Measurements from ENCODE around the gene TRIM65. TPM values are rescaled to one million over a fixed set of nuclear protein-coding genes. Genes with fewer than 3 reads are reported as not detected.
"Not testable (repeated sequence)": the region's sequence is repeated elsewhere in the genome, so short reads cannot be mapped to it uniquely, and the experiment has no call there.

TRIM65 gene
- total RNA-seq, 6 experiments from 2014 or later, result 10.3 to 12.6 (median 11.0) TPM

DNA sequence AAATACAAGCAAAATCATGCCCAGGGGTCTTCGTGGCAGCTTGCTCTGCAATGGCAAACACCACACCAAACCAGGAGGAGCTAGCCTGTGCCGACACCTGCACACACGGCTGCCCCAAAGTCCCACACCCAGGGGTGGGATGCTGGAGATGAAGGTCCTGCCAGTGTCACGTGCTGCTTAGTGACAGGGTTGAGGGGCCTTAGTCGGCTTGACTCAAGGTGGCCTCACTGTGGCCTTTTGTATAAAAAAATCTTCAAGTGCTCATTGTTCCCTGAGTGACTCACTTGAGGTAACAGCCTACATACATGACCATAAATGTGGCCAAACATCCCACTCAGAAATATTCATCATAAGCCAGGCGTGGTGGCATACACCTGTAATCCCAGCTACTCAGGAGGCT is 7.3 kb downstream of the TRIM65 start:
- H3K4me3 Mint-ChIP-seq, result no peak overlapping the region
- no peak overlapping the region for H3K27ac Mint-ChIP-seq
- TF ChIP-seq, protein P1, sequence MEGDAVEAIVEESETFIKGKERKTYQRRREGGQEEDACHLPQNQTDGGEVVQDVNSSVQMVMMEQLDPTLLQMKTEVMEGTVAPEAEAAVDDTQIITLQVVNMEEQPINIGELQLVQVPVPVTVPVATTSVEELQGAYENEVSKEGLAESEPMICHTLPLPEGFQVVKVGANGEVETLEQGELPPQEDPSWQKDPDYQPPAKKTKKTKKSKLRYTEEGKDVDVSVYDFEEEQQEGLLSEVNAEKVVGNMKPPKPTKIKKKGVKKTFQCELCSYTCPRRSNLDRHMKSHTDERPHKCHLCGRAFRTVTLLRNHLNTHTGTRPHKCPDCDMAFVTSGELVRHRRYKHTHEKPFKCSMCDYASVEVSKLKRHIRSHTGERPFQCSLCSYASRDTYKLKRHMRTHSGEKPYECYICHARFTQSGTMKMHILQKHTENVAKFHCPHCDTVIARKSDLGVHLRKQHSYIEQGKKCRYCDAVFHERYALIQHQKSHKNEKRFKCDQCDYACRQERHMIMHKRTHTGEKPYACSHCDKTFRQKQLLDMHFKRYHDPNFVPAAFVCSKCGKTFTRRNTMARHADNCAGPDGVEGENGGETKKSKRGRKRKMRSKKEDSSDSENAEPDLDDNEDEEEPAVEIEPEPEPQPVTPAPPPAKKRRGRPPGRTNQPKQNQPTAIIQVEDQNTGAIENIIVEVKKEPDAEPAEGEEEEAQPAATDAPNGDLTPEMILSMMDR (IDR thresholded peaks at IDR 0.05), result no peak
- no peaks in the 10 kb centered on the region for H3K9me3 Mint-ChIP-seq
- no peaks in the 10 kb centered on the region for H3K4me1 Mint-ChIP-seq (ENCODE audit: low read depth)
- no peak for DNase-seq
- H3K36me3 Mint-ChIP-seq (ENCODE audit: low read depth), result no peaks in the 10 kb centered on the region
- peaks cover 9% of the 10 kb centered on the region for H3K27me3 Mint-ChIP-seq (ENCODE audit: insufficient read depth)

DNA sequence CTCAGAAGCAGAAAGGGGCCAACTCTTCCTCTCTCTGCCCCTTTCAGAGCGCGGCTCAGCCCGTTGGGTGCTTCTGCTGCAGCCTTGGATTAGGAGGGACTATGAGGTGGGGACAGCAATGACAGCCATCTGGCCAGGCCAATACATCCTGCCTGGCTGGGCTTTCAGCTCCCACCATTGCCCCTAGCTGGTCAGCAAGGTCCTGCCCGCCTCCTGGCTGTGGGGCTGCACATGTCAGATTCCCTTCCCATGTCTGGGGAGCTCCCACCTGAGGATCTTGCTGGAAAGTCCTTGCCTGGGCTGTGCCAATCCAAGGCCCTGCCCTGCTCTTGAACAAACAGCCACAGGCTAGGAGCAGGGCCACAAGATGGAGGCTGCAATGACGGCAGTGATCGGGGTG is 8.3 kb downstream of the TRIM65 start:
- no peak overlapping the region for H3K4me3 Mint-ChIP-seq
- H3K27ac Mint-ChIP-seq, result no peak overlapping the region

DNA sequence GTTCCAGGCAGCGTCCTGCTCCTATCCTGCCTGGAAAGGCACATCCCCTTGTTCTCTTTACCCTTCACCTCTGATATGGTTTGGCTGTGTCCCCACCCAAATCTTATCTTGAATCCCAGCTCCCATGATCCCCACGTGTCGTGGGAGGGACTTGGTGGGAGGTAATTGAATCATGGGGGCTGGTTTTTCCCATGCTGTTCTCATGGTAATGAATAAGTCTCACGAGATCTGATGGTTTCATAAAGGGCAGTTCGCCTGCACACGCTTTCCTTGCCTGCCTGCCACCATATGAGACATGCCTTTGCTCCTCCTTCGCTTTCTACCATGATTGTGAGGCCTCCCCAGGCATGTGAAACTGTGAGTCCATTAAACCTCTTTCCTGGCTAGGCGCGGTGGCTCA is 10.9 kb downstream of the TRIM65 start:
- not testable (repeated sequence) for H3K9me3 Mint-ChIP-seq; H3K36me3 Mint-ChIP-seq (ENCODE audit: low read depth); H3K4me1 Mint-ChIP-seq (ENCODE audit: low read depth); H3K27ac Mint-ChIP-seq; H3K4me3 Mint-ChIP-seq; DNase-seq
- peaks cover 16% of the 10 kb centered on the region for H3K27me3 Mint-ChIP-seq (ENCODE audit: insufficient read depth)

More for the DNA sequence above, 8.3 kb downstream of the TRIM65 start:
- TF ChIP-seq, protein P1 (IDR thresholded peaks at IDR 0.05), result no peak
- H3K9me3 Mint-ChIP-seq, result no peaks in the 10 kb centered on the region
- H3K4me1 Mint-ChIP-seq (ENCODE audit: low read depth), result no peaks in the 10 kb centered on the region
- H3K36me3 Mint-ChIP-seq (ENCODE audit: low read depth), result no peaks in the 10 kb centered on the region
- no peak for DNase-seq
- peaks cover 9% of the 10 kb centered on the region for H3K27me3 Mint-ChIP-seq (ENCODE audit: insufficient read depth)

DNA sequence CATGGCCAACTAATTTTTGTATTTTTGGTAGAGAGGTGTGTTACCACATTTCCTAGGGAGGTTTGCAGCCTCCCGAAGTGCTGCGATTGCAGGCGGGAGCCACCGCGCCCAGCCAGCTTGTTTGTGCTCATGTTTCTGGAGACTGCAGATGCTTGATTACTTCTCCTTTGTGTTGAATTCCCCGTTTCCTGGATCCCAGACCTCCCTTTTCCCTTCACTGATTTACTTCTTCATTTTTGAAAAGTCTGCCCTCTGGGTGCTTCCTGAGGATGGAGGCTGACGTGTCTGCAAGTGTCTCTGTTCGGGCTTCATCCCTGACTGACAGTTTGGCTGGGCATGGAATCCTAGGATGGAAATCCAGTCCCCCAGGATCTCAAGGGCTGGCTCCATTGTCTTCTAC is 11.3 kb downstream of the TRIM65 start:
- peaks cover 16% of the 10 kb centered on the region for H3K27me3 Mint-ChIP-seq (ENCODE audit: insufficient read depth)
- DNase-seq, result no peak

DNA sequence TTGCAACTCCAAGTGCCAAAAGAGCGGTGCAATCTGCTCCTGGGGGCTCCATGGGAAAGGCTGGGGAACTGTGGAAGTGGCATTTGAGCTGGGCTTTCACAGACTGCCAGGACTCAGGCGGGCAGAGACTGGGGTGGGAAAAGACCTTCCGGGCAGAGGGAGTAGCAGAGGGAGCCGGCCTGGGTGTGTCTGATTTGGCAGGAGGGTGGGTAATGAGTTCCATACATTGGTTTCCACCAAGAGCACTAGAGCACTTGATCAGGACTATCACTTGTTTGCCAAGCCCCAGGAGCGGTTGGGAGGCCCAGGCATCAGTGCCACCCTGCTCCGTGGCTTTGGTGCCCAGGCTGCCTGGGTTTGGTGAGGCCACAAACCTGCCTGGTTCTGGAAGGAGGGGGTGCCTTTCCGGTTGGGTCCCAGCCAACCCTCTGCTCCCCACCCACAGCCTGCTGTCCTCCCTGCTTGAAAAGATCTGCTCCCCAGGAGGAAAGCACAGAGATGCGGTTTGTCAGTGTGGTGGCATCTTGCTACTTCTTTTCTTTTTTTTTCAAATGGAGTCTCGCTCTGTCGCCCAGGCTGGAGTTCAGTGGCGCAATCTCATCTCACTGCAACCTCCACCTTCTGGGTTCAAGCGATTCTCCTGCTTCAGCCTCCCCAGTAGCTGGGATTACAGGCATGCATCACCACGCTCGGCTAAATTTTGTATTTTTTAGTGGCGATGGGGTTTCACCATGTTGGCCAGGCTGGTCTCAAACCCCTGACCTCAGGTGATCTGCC is 14.9 kb downstream of the TRIM65 start:
- peaks cover 9% of the 10 kb centered on the region for H3K4me1 Mint-ChIP-seq (ENCODE audit: low read depth)
- H3K9me3 Mint-ChIP-seq, result no peaks in the 10 kb centered on the region
- TF ChIP-seq, protein P1 (IDR thresholded peaks at IDR 0.05), result no peak
- H3K27me3 Mint-ChIP-seq (ENCODE audit: insufficient read depth), result peaks cover 15% of the 10 kb centered on the region
- H3K4me3 Mint-ChIP-seq, result no peak overlapping the region
- DNase-seq, result no peak
- H3K36me3 Mint-ChIP-seq (ENCODE audit: low read depth), result no peaks in the 10 kb centered on the region
- H3K27ac Mint-ChIP-seq, result no peak overlapping the region

More for the DNA sequence above, 11.3 kb downstream of the TRIM65 start:
- Mint-ChIP-seq H3K36me3 (ENCODE audit: low read depth) (no peaks in the 10 kb centered on the region), H3K4me1 (ENCODE audit: low read depth) (no peaks in the 10 kb centered on the region), H3K4me3 (no peak overlapping the region), H3K27ac (no peak overlapping the region), H3K9me3 (no peaks in the 10 kb centered on the region)
- TF ChIP-seq, protein P1 (IDR thresholded peaks at IDR 0.05), result no peak

DNA sequence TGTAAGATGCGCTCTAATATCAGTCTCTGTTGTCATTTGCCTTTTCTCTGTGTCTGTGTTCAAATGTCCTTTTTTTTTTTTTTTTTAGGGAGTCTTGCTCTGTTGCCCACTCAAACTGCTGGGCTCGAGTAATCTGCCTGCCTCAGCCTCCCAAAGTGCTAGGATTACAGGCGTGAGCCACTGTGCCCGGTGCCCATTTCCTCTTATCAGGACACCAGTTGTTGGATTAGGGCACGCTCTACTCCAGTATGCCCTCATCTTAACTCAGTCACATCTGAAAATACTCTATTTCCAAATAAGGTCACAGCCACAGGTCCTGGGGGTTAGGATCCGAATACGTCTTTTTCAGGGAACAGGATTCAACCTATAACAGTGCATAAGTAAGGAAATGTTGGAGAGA is 16.5 kb downstream of the TRIM65 start:
- Mint-ChIP-seq H3K27me3 (ENCODE audit: insufficient read depth) (peaks cover 9% of the 10 kb centered on the region), H3K4me1 (ENCODE audit: low read depth) (peaks cover 15% of the 10 kb centered on the region), H3K36me3 (ENCODE audit: low read depth) (no peaks in the 10 kb centered on the region), H3K4me3 (no peak overlapping the region), H3K9me3 (no peaks in the 10 kb centered on the region), H3K27ac (no peak overlapping the region)
- DNase-seq, result no peak
- TF ChIP-seq, protein P1 (IDR thresholded peaks at IDR 0.05), result no peak
